Measurements from ENCODE around the gene INPP4B.

GRCh38 chr4:142631836-142632235 lies 214.3 kb downstream of the INPP4B start:
- TF ChIP-seq CTCF (IDR thresholded peaks at IDR 0.05) (no peak), POLR2A (IDR thresholded peaks at IDR 0.05) (no peak)

Measured in body of pancreas (tissue), 4 donors.